DMS 273 (cell line): ENCODE data around the gene GDAP1L1.

Source experiments
- DNase-seq: peaks from one replicate; lab custom pipeline; 2025; ENCODE audit not compliant: unreplicated experiment; lab: John Stamatoyannopoulos, UW

Gene GDAP1L1

GRCh38 chr20:44251284-44251683 lies 4.2 kb downstream of the GDAP1L1 start:
- no peak for DNase-seq

GRCh38 chr20:44253528-44253927 lies 6.4 kb downstream of the GDAP1L1 start:
- peak; percentile 16 for DNase-seq

DNA sequence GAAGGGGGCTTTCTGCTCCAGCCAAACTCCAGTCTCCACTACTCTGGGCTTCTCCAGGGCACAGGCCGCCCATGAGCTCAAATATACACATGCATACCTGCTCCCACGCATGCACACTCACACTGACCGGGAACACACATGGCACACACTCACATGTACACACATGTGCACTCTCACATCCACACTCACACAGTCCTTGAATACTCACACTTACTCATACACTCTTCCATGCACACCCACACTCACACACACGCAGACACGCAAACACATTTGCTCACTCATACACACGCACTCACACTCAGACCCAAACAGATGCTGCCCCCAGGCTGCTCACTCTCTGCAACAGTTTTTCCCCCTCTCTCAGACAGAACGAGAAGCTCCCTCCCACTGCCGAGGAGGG lies 7.0 kb downstream of the GDAP1L1 start:
- DNase-seq, result no peak

- DNase-seq, result no peak
Measured at GRCh38 chr20:44255942-44256341, 8.8 kb downstream of the GDAP1L1 start.

DNA sequence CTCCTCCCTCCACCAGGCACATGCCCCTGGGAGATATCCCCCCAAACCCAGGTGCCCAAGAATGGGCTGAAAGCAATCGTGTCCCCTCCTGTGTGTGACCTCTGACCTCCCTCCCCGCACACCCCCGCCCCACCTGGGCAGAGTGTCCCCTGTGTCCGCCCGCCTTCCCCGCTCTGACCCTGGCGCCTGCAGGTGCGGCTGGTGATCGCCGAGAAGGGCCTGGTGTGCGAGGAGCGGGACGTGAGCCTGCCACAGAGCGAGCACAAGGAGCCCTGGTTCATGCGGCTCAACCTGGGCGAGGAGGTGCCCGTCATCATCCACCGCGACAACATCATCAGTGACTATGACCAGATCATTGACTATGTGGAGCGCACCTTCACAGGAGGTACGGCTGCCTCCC lies 9.9 kb downstream of the GDAP1L1 start:
- no peak for DNase-seq

- DNase-seq, result no peak
Measured at GRCh38 chr20:44258226-44258890, 11.2 kb downstream of the GDAP1L1 start.

DNA sequence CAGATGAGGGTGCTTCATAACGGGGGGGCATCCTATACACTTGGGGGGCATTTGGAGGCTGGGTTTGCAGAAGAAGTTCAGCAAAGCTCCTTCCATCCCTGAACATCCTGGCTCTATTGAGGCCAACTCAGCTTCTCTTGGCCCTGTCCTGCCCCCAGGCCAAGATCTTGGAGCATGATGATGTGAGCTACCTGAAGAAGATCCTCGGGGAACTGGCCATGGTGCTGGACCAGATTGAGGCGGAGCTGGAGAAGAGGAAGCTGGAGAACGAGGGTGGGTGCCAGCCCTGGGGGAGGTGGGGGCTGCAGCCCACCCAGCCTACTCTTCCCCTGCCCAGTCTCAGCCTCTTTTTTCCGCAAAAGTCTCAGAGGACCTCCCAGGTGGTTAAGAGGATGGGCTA lies 17.2 kb downstream of the GDAP1L1 start:
- DNase-seq, result no peak

DNA sequence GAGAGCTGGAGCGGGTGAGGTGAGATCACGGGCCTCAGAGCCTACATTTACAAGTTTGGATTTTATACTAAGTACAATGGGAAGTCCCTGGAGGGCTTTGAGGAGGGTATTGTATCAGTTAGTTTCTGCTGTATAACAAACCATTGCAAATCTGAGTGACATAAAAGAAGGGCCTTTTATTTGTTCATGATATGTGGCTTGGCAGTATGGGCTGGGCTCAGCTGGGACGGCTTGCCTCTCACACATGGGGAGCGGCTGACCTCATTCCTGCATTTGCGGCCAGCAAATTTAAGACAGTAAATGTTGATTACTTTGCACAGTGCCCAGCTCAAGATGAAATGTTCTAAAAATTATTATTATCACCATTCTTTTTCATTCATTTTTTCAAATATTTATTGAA lies 21.7 kb downstream of the GDAP1L1 start:
- no peak for DNase-seq

DNA sequence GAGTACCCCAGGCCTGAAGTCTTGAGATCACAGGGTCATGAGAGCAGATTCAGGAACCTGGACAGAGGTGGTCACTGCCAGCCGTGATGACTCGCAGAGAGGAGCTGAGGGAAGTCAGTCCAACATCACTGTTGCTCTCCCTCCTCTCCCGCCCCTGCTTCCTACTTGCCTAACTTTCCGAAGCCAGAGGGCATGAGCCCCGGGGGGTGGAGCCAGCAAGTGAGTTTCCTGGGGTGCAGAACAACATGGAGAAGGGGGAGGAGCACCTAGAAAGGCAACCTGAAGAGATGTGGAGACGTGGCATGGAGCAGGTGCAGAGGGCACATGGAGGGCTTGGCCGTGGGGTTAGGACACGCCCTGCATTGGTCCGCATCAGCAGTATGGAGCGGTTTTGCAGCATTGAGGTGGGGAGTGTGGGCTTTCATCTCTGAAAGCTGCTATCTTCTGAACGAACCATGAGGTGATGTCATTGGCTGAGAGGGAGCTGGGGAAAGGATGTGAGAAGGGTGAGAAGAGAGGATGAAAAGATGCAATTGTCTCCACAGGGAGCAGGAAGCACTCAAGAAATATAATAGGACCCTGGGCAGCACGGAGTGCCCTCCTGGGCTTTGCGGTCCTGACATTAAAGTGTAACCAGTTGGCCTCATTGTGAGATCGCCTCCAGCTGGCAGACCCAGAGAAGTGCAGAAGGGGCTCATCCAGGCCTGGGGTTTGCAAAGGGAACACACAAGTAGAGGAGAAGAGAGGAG lies 25.0 kb downstream of the GDAP1L1 start:
- DNase-seq, result peak; percentile 15

- no peak for DNase-seq
Measured at GRCh38 chr20:44273231-44274215, 26.4 kb downstream of the GDAP1L1 start.

DNA sequence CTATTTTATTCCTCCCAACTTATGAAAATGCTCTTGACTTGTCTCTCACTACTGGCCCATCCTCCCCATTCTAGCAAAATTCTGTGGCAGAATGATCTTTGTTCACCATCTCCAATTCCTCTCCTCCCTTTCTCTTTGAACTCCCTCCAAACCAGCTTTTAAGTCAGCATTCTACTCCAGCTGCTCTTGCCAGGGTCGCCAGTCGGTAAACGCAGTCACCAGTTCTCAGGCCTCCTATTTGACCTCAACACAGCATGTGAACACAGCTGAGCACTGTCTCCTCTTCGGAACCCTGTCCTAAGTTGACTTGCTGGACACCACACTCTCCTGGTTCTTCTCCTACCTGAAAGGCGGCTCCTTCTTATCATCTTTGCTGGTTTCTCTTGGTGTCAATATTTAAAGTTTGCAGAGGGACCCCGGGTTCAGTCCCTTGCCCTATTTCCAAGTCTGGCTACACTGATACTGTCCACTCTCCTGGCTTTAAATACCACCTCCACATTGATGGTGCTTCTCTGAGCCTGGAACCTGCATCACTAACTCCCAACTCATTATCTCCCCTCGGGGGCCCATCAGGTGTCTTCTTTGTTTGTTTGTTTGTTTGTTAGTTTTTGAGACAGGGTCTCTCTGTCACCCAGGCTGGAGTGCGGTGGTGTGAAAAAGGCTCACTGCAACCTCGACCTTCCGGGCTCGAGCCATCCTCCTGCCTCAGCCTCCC lies 27.4 kb downstream of the GDAP1L1 start:
- DNase-seq, result no peak

DNA sequence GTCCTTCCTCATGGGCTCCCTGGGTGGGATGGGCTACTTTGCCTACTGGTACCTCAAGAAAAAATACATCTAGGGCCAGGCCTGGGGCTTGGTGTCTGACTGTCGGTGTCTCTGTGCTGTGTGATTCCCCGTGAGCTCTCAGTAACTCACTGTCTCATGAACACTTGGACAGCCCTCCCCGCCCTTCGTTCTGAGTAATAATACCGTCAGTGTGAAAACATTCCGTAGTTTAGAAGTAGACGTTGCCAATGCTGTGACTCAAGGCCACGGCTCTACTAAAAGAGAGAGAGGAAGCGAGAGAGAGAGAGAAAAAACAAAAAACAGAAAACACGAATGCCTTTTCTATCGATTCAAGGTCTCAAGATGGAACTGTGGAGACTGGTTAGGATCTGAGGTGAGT lies 32.1 kb downstream of the GDAP1L1 start:
- no peak for DNase-seq

- DNase-seq, result no peak
Measured at GRCh38 chr20:44280387-44280786, 33.3 kb downstream of the GDAP1L1 start.

- no peak for DNase-seq
Measured at GRCh38 chr20:44282192-44282591, 35.1 kb downstream of the GDAP1L1 start.

- DNase-seq, result no peak
Measured at GRCh38 chr20:44284032-44284431, 36.9 kb downstream of the GDAP1L1 start.

DNA sequence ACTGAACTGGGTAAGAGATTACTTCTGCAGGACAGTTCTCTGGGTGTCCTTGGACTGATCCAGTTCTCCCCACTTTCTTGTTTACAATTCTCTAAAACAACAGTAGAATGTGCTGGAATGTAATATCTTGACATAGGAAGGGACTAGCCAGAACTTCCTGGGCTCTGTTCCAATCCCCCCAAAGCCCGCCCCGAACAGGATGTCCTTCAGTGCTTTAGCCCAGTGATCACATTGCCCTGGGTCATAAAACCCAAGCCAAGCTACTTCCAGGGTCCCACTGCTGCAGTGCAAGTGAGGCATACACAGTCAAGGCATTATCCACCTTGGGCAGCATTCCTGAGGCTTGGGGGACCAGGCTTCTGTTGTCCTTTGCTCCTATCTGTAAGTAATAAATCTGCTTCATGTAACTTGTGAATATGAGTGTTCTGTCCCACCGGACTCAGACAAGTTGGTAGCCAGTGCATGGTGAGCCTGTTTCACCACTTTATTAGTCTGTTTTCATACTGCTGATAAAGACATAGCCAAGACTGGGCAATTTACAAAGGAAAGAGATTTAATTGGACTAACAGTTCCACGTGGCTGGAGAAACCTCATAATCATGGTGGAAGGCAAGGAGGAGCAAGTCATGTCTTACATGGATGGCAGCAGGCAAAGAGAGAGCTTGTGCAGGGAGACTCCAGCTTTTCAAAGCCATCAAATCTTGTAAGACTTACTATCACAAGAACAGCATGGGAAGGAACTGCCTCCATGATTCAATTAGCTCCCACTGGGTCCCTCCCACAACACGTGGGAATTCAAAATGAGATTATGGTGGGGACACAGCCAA lies 40.4 kb downstream of the GDAP1L1 start:
- DNase-seq, result no peak

- DNase-seq, result peak; percentile 5
Measured at GRCh38 chr20:44288252-44288651, 41.1 kb downstream of the GDAP1L1 start.

- DNase-seq, result no peak
Measured at GRCh38 chr20:44291754-44292153, 44.6 kb downstream of the GDAP1L1 start.

GRCh38 chr20:44296011-44296410 lies 48.9 kb downstream of the GDAP1L1 start:
- peak; percentile 91 for DNase-seq

DNA sequence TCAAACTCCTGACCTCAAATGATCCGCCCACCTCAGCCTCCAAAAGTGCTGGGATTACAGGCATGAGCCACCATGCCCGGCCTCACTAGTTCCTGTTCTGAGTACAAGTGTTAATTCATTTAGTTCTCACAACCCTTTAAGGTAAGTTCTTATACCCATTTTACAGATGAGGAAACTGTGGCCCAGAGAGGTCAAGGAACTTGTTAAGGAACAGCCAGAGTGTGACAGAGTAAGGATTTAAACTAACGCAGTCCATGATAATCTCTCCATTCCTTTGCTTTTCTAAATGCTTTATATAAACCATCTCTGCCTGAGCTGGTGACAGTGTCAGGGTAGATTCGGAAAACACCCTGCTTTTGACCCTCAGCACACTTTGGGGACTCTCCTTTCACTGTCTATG lies 50.6 kb downstream of the GDAP1L1 start:
- no peak for DNase-seq
